NCI-H510A (cell line): Measurements from ENCODE around the gene CDHR2.
"Not testable (repeated sequence)": the region's sequence is repeated elsewhere in the genome, so short reads cannot be mapped to it uniquely, and the experiment has no call there.

Experiments
- DNase-seq: peaks from one replicate; lab custom pipeline; 2025; lab: John Stamatoyannopoulos, UW

CDHR2 gene

GRCh38 chr5:176542135-176542595 is 7.0 kb upstream of the CDHR2 start:
- DNase-seq, result no peak

DNA sequence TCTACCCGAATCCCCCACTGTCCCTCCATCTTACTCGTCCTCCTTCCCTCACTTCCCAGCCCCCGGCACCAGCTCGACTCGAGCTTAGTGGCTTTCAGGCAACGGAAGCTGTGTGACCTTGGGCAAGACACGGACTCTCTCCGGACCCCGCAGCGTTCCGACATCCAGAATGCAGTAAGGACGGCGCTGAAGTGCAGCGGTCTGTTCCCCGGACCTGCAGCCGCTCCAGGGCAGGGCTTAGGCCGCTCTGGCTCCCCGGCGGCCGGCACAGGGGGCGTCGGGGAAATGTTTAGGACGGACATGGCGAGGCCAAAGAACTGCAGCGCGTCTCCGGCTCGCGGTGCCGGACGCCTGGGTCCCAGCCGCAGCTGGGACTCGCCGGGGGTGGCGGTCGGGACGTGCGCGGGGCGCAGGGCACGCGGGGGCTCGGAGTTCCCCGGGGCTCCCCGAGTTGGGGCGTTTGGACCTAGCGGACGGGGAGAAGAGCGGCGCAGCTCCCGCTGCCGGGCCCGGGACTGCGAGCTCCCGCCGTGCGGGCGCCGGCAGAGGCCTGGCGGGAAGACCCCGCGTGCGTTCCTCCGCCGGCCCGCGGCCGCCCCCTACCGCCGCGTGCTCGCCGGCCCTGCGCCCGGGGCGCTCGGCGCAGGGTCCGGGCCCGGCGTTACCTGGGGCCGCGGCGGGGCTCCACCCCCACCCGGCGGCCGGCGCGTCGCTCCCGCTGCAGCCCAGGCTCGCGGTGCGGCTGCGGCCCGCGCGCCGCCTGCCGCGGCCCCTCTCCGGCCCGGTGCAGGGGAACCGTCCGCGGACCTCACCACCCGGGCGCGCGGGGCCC is 6.3 kb upstream of the CDHR2 start:
- DNase-seq, result no peak

DNA sequence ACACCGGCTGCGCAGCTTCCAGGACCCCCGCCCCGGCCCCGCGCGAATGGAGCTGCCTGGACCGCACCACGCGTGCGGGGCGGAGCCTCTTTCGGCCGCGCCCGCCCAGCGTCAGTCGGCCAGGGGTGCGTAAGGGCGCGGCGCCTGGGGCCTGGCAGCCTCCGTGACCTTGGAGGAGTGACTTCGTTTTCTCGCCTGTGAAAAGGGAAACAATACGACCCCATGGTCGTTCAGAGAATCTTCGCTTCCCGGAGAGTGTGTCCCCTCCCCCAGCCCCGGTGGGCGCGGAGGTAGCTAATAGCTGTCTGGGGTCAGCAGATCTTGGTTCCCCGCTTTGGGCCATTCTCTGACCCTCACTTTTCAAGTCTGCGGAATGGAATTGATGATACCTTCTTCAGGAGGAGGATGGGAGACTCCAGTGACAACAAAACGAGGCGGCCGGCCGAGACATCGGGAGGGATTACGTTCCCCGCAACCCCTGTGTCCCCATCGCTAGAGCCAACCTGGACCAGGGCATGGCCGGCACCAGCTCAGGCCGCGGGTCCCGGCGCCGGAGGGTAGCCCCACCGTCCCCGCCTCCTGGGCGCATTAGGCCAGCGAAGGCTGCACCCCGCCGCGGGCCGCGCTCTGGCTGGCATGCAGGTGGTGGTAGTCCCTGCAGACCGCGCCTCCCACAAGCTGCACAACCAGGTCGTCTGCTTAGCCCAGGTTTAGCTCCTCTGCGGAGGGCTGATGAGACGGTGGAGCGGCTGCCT is 5.5 kb upstream of the CDHR2 start:
- DNase-seq, result peak; percentile 65

DNA sequence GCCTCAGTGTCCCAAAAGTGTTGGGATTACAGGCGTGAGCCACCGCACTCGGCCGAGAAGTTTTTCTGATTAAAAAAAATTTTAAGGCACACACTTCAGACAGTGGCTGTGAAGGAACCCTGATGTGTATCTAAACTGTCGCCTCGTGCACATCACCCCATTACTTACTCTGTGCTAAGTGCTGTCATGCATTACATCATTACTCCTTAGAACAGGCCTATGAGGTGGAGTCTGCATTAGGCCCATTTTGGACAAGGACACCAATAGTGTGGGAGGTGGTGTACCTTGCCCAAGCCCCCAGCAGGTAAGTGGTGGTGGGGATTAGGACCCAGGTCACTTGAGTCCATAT is 3.8 kb upstream of the CDHR2 start:
- DNase-seq, result no peak

DNA sequence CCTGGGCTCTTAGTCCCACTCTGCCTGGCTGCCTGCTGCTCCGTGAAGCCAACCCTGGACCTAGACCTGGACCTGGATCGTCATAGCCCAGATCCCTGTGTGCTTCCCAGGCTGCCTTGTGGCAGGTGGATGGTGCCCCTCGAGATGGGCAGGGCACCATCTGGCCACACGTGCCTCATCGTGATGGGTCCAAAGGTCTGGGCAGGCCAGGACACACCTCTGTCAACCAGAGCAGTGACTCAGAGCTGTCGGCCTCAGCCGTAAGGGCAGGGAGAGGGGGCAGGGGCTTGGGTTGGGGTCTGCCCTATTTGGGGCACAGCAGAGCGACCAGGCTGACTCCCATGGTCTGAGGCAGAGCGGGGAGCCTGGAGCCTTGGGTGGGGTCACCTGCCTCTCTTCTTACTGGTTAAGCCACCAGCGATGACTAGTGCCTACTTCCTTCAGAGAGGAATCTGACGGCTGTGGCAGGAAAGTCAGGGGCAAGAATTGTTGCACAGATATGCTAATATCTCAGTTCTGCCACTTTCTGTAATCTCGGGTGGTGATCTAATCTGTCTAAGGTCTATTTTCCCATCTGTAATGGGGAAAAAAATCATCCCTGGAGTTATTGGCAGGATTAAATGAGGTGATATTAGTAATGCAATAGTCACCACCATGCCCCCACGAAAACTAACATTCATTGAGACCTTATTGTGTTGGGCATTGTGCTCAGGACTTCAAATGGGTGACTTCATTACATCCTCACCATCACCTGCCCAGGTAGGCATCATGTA is 3.2 kb upstream of the CDHR2 start:
- DNase-seq, result no peak

DNA sequence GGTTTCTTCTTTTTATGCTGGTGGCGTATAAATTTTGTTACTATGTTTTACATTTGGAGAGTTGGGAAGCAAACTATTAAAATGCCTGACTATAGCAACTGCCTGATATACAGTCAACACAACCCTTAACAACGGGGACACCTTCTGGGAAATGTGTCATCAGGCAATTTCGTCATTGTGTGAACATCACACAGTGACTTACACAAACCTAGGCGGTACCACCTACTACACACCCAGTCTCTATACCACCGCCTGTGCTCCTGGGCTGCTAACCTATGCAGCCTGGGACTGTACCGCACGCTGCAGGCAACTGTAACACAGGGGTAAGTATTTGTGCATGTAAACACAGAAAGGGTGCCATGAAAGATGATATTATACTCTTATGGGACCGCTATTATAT is 1.3 kb upstream of the CDHR2 start:
- DNase-seq, result no peak

DNA sequence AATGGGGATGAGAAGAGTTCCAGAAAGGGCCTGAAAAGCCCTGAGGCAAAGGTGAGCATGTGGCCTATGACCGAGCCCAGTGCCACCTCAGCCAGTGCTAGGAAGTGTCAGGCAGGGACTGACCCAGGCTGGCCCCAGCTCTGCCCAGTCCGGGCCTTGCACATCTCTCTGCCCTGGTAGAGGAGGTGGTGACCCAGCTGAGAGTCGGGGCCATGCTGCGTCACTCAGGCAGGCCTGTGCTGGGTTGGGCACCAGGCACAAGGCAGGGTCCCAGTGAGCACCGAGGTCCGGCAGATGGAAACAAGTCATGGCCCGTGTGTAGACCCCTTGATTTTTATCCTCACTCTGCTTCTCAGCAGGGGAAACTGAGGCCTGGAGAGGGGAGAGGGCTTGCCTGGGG is 729 bp downstream of the CDHR2 start:
- no peak for DNase-seq

DNA sequence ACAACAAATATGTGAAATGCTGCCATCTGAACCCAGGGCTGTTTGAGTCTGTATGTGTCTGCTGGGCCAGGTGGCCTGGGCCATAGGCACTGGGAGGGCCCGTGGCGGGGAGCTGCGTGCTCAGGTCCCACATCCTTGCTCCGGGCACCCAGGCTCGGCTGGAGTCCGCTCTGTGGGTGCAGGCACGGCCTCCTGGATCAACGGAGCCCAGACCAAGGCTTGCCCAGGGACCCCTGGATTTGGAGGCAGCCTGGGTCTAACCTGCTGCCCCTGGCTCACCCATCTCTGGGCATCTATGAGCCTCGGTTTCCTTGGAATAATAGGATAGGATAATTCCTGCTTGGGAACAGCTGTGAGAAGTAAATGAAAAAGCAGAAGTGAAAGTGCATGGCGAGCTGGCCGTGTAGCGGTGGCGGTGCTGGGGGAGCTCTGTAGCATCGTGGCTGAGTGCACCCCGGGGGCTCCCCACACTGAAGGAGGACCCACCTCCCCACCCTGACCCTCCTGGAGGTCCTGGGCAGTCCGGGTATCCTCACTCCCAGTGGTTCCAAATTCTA is 1.2 kb downstream of the CDHR2 start:
- no peak for DNase-seq

DNA sequence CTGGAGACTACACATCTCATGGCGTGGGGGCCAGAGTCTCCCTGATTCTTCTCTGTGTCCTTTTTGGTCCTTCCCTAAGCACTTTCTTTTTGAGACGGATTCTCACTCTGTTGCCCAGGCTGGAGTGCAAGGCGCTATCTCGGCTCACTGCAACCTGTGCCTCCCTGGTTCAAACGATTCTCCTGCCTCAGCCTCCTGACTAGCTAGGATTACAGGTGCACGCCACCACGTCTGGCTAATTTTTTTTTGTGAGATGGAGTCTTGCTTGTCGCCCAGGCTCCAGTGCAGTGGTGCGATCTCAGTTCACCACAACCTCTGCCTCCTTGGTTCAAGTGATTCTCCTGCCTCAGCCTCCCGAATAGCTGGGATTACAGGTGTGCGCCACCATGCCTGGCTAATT is 1.8 kb downstream of the CDHR2 start:
- not testable (repeated sequence) for DNase-seq

DNA sequence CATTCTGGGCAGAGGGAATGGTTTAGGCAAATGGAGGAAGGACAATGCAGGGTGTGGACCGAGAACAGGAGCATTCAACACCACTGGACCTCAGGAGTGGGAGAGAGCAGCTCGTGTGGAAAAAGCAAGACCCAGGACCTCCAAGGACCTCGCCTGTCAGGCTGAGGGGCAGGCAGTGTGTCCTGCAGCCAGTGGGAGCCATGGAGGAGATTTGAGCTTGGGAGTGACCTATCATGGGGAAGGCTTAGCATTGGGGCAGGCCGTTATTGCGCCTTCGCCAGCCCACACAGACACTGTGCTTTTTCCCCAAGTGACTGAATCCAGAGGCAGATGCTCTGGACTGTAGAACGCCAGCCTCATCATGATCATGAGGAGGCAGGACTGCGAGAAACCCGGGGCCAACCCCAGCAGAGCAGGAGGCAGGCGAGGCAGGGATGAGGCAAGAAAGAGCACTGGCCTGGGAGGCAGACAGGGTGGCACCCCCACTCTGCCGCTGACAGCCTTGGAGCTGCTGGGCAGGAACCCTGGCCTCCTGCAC is 3.3 kb downstream of the CDHR2 start:
- no peak for DNase-seq

GRCh38 chr5:176553260-176554085 is 4.3 kb downstream of the CDHR2 start:
- no peak for DNase-seq

GRCh38 chr5:176557846-176558245 is 8.7 kb downstream of the CDHR2 start:
- DNase-seq, result no peak

DNA sequence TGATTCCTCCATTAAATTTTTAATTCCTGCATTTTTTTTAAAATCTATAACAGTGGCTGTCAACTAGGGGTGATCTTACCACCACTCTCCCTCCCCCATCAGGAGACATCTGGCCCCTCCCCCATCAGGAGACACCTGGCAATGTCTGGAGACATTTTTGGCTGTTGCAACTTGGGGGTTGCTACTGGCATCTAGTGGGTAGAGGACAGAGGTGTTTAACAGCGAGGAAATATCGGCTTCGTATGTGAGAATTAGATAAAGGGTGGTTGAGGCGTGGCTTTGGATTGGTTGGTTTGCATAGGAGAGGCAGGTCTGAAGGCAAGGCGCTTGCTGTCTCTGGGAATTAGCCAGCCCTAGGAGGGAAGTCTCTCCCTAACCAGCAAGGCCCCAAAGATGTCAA is 10.5 kb downstream of the CDHR2 start:
- DNase-seq, result no peak

- DNase-seq, result no peak
These were observed 11.2 kb downstream of the CDHR2 start for GRCh38 chr5:176560364-176560763.

- DNase-seq, result no peak
These were observed 12.1 kb downstream of the CDHR2 start for GRCh38 chr5:176561259-176561658.

- DNase-seq, result no peak
These were observed 13.0 kb downstream of the CDHR2 start for GRCh38 chr5:176562189-176562588.

DNA sequence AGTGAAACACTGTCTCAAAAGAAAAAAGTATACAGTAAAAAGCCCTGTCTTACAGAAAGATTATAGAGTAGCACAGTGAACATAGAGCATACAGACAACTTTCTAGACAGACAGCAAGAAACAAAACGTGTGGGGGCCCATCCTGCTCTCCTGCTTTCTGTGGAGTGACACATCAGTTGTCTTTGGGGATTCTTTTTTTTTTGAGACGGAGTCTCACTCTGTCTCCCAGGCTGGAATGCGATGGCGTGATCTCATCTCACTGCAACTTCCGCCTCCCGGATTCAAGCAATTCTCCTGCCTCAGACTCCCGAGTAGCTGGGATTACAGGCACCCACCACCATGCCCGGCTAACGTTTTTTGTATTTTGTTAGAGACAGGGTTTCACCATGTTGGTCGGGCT is 14.9 kb downstream of the CDHR2 start:
- no peak for DNase-seq

DNA sequence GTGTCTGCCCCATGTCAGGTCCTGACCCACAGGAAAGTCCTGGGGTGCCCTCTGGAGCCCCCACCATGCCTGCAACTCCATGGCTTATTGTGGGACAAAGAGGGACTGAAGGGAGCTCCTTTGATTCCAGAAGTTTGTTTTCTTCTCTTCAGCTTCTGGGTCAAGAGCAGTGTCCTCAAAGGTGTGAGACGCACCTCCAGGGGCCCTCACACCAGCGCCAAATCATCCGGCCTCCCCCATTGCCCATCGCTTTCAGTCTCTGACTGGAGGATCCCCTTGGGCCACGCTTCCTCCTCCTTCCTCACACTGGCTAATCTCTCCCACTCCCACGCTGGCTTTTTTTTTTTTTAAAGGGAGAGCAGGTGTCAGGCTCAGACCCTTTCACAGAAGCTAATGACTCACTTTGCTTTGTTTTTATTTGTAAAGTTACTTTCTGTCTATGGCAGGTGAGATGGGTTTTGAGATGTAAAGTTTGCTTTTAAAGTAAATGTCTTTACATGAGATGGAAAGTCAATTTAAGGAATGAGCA is 16.7 kb downstream of the CDHR2 start:
- DNase-seq, result no peak

- no peak for DNase-seq
These were observed 19.5 kb downstream of the CDHR2 start for GRCh38 chr5:176568657-176569056.

DNA sequence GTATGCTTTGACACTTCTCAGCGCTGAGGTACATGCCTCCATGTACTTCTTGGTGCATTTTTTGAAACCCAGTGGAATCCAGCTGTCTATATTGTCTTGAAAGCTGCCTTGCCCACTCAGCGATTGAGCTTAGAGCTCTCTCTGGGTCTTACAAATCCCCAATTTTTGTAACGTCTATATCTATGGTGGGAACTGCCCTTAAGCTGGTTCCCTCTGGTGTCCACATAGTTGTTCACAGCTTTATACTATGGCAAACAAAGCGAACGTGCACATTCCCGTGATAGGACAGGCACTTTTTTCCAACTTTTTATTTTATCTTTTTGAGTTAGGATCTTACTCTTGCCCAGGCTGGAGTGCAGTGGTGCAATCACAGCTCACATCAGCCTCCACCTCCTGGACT is 20.9 kb downstream of the CDHR2 start:
- no peak for DNase-seq
